PC-3 (cell line): ENCODE results near the gene ZNF407.

Experiments used
- EZH2 ChIP-seq: fragments of 300-600 bp; sonication (generic); IDR thresholded peaks from one replicate; pipeline ENCODE4 v1.6.1; 2017; ENCODE audit warnings: antibody characterized with exemption, mild to moderate bottlenecking, low read length; ENCODE audit not compliant: unreplicated experiment
- TF ChIP-seq, protein P1 (sequence below): fragments of 300-600 bp; sonication (generic); conservative IDR thresholded peaks from 2 replicates; pipeline ENCODE4 v1.5.1; 2017; ENCODE audit warnings: antibody characterized with exemption, low read depth, mild to moderate bottlenecking, low read length

DNA sequence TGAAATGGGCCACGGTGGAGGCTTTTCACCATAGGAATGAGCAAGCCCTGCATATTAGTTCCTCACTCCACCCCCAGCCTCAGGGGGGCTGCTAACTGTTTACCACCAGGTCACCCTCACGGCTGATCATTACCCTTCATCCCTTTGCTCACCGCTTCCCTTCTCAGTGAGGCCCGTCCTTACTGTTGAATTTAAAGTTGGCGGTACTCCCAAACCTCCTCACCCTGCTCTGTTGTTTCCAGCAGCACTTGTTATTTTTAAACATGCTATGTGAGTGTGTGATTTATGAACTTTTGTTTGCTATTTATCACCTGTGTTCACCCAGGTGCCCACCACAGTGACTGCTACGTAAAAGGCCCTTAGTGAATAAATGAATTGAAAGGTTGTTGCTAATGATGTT lies 243.6 kb downstream of the ZNF407 start:
- no peak for TF ChIP-seq EZH2
- TF ChIP-seq, protein P1, sequence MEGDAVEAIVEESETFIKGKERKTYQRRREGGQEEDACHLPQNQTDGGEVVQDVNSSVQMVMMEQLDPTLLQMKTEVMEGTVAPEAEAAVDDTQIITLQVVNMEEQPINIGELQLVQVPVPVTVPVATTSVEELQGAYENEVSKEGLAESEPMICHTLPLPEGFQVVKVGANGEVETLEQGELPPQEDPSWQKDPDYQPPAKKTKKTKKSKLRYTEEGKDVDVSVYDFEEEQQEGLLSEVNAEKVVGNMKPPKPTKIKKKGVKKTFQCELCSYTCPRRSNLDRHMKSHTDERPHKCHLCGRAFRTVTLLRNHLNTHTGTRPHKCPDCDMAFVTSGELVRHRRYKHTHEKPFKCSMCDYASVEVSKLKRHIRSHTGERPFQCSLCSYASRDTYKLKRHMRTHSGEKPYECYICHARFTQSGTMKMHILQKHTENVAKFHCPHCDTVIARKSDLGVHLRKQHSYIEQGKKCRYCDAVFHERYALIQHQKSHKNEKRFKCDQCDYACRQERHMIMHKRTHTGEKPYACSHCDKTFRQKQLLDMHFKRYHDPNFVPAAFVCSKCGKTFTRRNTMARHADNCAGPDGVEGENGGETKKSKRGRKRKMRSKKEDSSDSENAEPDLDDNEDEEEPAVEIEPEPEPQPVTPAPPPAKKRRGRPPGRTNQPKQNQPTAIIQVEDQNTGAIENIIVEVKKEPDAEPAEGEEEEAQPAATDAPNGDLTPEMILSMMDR: no peak
